COLO829 (cell line): ENCODE measurements around the gene THTPA.

Experiments used
- DNase-seq: peaks from one replicate; pipeline ENCODE4 v3.0.0; 2012; ENCODE audit warnings: low spot score

Gene THTPA

DNA sequence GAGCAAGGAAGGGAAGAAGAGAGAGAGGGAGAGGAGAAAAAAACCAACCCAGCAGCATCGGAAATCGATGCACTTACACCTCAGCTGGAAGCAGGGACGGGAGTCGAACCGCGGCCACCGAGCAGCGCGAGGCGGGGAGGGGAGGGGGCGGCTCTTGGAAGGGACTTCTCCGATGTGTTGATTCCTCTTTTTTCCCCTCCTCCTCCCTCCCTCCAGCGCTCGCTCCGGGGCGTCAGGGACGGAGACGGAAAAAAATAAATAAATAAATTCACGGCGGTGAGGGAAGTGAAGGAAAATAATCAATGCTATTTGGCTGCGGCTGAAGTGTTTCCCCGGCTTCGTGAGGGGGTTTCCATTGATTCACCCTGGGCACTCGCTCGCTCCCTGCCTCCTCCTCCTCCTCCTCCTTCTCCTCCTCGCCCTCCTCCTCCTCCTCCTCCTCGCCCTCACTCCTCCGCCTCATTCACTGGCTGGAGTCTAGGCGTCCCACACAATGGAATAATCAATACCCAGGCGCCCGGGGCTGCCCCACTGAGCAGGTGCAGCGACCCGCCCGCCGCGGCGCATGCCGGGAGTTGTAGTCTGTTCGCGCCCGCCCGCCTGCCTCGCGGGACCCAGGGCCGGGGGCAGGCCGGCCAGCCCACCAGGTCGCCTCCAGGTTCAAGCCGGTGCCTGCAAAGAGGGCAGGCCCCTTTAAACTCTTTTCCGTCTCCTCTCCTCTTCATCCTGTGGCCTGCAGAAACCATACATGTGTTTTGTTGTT lies 4.6 kb upstream of the THTPA start, which contains the start of gene ZFHX2:
ZFHX2 (minus strand) TSS at position 500 of the 763 bp plus-strand sequence. CDS start 16,440 bp downstream, outside the sequence.
- DNase-seq, result peak; percentile 41

DNA sequence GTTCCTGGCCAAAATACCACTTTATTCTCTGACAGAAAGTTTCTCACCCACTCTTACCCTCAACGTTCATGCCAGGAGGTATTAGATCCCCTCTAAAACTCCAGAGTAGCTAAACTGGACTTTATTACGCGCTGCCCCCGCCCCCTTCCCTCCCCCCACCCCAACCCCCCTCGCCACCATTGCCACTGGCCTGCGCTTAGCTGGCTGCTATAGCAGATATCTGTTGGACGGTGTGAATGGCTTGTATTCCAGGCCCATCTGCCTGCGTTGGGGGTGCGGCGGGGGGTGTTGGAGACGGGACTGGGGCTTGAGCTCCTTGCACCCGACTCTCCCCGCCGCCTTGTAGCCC lies 564 bp upstream of the THTPA start:
- no peak for DNase-seq

DNA sequence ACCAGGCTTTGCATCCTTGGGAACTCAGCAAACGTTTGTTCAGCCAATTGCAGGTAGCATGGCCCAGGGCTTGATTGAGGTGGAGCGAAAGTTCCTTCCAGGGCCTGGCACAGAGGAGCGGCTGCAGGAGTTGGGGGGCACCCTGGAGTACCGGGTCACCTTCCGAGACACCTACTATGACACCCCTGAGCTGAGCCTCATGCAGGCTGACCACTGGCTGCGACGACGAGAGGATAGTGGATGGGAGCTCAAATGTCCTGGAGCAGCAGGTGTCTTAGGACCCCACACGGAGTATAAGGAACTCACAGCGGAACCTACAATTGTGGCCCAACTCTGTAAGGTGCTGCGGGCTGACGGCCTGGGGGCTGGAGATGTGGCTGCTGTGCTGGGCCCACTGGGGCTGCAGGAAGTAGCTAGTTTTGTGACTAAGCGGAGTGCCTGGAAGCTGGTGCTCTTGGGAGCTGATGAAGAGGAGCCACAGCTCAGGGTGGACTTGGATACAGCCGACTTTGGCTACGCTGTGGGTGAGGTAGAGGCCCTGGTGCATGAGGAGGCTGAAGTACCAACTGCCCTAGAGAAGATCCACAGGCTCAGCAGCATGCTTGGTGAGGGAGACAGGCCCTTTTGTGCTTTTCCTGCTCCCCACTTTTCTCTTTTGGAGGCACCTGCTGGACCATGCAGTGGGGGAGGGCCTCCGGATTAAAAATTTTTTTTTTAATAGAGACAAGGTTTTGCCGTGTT lies 799 bp downstream of the THTPA start:
- no peak for DNase-seq

DNA sequence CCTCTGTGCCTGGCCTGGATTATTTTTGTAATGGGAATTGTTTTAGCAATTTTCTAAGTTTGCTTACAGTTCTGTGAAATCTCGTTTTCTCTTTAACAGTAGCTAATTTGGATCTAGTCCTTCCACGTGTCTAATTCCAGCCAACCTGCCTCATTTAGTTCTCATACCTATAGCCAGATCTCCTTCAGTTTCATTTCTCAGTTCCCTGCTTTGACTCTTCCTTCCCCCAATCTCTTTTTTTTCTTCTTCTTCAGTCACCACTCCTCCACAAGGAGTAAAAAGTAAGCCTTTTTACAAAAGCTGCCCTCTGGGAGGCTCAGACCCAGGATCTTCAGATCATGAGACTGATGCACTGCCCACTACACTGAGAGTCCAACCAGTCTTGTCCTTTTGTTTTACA lies 1.4 kb downstream of the THTPA start:
- DNase-seq, result no peak

DNA sequence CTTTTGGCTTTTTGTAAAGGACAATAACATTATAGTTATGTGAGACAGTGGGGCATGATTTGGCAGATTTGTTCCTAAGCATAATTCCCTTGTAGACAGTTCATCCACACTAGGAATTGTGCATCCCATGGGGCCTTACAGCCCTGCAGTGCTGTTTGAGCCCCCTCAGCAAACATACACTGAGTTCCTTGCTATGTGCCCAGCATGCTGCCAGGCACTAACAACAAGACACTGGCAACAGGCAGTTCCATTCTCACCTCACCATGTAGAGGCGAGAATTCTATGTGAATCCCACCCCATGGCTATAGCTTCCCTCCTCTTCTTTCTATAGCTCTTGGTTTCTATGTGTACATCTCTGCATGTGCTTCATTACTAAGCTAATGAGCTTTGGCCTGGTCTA lies 1.9 kb downstream of the THTPA start:
- no peak for DNase-seq

DNA sequence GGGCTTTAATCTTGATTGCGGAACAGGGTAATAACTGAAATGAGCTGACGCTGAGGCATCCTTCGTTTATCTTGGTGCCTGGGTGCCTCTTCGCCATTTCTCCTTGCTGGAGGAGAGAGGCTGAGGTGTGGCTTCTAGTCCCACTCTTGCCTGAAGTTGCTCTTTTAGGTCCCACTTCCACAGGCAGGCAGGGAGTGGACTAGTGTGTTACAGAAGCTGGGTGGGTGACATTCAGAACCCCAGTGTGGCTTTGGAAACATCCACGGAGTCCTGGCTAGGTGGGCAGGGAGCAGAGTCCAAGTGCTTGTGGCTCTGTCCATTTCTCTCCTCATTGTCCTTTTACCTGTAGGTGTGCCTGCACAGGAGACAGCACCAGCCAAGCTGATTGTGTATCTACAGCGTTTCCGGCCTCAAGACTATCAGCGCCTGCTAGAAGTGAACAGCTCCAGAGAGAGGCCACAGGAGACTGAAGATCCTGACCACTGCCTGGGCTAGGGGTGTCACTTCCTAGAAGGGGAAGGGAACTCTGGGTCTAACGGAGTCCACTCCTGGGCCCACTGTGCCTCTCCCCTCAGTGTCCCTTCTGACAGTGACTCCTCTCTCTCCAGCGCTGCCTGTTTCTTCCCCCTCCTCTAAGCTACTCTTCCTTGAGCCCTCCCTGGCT lies 2.4 kb downstream of the THTPA start:
- no peak for DNase-seq

DNA sequence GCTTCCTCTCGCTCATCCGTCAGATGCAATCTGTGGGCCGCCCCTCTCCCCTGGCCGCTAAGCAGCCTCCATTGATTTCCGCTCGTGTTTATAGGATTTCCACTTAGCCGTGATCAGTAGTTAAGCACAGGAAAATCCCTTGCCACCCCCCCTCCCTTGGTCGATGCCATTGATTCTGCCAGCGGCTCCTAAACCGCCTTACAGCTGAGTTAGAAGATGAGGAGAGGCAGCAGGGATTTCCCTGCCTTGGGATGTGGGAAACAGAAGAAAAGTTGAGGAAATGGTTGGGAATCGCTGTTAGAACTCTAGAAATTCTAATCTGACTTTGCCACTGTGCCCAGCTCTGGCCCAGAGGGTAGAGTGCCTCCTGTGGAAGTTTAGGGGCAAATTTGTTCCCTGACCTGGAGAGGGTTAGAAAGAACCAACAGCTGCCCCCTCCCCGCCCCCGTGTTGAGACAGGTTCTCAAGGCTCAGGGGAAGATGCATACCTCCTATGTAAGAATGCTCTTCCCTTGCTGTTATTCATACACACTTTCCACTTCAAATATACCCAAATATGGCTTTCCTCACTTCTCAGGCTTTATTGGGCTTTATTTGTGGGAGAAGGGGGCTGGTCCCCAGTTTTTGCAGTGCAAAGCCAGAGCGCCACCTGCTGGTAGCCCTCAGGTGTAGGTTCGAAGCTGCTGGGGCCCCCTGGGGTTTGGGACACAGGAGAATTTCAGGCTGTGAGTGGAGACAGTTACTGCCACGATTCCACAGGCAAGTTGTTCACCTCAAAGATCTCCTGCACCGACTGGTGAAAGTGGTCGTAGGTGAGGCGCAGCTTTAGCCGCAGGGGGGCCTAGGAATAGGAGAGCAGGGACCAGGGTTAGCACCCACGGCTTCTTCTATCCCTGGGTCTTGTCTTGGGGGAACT lies 3.2 kb downstream of the THTPA start:
- DNase-seq, result no peak

DNA sequence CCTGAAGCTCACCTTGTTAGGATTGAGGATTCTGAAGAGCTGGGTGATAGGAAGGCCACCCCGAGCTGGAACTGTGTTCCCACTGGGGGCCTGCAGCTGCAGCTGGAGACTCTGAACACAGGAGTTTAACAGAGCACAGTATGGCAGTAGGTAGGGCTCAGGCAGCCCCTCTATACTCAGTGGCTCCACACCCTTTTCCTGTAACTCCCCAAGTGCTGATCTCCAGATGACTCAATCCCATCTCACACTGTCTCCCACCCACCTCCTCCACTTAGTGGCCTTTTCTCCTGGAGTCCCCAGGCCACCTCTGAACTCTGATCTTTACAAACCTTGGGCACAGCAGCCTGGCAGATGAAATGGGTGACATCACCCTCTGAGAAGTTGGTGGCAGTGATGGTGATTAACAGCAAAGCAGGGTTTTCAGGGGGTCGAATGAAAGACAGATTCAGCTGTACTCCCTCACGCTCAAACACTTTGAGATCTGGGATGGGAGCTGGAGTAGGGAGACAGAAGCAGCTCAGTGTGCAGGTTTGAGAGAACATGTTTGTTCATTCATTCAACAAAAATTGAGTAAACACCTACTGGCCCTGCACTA lies 4.0 kb downstream of the THTPA start:
- no peak for DNase-seq

DNA sequence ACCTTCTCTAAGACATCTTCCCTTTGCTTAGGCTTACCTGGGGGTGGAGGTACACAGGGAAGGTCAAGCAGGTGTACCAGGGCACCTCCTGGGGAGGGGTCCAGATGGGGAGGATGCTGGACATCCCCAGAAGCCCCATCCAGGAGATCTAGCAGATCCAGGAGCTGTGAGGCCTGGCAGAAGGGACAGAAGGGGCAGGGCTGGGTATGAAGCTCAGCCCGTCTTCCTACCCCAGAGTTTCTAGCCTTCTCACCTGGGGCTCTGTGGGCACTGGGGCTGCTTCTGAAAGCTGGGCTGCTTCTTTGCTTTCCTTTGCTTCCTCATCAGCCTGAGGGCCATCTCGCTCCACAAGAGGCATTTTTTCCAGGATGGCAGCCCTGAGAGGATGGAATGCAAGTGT lies 5.2 kb downstream of the THTPA start:
- no peak for DNase-seq

DNA sequence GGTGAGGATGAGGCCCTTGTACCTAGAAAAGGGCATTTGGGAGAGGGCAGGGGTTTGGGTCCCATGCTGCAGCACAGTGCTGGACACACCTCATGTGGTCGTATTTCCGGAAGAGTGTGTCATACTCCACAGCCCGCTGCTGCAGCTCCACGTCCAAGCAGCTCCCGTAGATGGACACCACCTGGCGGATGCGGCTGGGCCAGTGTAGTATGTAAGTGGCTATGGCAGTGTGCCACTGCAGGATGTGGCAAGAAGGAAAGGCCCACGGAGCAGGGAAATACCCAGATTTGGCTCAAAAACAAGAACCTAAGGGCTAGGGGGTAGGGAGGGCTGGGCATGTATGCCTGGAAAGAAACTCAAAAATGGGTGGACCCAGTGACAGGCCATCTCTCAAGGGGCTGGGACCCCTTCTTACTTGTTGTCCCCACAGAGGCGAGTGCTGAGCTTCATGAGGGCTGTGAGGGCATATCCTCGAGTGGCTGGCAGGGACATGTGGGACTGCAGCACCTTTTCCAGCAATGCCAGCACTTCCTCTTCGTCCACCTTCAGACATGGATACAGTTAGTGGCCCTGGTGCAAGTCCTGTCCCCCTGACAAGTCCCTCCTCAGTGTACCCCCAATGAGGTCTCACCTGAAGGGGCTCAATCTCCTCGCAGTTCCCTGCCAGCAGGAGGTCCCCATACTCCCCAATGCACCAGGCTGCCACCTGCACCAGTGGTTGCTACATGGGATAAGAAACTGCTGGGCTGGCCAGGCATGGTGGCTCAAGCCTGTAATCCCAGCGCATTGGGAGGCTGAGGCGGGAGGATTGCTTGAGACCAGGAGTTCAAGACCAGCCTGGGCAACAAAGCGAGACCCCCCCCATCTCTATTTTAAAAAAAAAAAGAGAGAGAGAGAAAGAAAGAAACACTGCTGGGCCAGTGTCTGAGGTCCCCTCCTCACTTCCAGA lies 6.1 kb downstream of the THTPA start:
- DNase-seq, result no peak

DNA sequence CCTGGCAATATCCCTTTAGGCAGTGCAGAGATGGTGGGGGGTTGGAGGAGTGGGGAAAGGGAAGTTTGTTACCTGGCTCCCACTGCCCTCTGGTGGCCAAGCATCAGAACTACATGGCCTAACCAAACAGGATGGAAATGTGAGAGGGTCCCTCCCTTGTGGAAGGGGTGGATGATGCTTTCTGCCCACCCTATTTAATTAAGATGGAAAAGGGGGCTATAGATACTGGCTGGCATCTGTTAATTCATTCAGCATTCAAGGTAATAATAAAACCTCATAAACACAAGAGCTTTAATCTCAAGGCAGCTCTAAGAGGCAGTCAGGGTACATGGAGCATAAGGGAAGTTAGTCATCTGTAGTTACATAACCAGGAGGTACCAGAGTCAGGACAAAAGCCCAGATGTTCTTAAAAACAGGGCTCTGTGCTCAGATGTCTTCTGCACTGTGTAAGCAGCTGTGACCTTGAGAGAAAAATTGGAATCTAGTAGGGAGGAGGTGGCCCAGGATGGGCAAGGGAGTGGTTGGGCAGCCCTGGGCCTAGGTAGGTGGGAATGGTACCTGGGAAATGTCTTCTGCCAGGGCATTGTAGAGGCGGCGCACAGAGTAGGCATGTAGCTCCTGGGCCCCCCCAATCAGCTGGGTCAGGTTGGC lies 6.9 kb downstream of the THTPA start:
- peak; percentile 65 for DNase-seq

DNA sequence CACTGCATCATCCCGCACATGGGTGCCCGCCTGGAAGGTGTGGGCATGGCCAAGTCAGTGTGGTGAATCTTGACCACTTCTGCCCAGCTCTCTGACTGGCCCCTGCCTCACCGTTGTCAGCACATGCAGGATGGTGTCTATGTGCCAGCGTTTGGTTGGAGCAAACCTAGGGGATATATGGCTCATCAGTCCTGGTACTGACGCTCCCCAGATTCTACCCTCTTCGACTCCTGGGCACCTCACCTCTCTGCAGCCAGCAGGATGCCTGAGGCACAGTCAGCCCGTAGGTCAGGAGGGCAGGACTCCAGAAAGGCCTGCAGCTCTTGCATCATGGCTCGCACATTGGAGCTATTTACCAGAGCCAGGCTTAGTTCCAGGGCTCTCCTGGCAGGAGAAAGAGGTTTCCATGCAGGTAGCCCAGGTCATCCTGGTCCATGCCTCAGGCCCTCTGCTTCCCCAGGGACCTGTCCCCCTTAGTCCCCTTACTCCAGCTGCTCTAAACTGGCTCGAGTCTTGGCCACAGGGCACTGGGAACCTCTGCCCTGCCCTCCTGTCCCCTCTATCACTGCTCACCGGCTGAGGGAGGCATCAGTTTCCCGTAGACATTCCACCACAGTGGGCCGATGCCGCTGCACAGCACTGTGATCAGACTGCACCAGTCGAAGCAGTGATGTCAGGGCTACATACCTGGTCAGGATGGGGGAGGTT lies 7.6 kb downstream of the THTPA start:
- no peak for DNase-seq

DNA sequence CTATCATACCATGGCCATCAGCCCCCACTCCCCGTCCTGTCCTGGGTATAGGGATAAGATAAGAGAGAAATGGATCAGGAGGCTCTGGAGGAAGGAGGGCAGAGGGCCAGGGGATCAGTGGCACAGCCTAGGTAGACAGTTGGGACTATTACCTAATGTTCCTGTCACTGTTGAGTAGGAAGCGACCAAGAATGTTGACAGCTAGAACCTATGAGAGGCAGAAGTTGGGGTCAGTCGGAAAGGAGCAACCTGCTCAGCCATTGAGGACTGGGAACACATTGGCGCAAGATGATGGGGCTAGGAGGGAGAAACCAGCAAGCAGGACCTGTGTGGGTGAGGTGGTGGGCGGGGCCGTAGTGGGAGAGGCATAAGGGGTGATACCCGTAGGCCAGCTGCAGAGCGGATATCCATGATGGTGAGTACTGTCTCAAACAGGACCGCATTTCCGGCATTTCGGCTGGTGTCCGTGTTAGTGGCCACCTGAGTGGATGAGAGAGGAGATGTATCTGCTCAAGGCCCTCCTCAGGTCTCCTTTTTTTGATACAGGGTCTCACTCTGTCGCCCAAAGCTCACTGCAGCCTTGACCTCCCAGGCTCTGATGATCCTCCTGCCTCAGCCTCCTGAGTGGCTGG lies 8.2 kb downstream of the THTPA start:
- DNase-seq, result no peak

DNA sequence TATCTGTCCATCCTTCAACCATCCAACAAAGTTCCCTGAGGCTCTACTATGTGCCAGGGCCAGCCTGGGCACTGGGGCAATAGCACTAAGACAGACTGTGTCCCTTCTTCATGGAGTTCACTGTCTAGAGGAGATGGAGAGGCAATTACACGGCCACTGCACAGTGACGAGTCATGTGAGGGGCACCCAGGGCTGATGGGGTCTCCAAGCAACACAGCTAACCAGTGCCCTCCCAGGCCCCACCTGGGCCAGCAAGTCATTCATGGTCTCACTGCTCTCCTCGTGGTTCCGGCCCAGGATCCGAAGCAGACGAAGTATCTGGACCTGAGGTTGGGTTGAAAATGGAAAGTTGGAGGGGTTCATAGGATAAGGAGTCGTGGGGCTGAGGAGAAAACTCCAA lies 8.8 kb downstream of the THTPA start:
- DNase-seq, result no peak

DNA sequence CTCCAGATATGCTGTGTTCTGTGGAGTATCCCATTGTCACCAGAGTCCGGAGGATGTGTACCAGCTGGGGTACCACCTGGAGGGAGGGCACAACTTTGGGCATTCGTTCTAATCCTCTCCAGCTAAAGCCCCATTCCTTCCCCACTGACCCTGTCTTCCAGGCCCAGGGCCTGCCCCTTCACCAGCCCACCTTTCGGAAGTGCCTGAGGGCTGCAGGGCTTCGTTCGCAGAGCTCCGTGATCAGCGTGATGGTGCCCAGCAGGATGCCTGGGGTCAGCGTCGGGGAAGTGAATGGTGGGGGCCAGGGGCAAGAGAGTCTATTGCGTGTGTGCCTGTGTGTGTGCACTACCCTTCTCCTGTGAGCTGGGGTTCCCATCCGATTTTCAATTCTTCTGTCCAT lies 9.6 kb downstream of the THTPA start:
- no peak for DNase-seq

DNA sequence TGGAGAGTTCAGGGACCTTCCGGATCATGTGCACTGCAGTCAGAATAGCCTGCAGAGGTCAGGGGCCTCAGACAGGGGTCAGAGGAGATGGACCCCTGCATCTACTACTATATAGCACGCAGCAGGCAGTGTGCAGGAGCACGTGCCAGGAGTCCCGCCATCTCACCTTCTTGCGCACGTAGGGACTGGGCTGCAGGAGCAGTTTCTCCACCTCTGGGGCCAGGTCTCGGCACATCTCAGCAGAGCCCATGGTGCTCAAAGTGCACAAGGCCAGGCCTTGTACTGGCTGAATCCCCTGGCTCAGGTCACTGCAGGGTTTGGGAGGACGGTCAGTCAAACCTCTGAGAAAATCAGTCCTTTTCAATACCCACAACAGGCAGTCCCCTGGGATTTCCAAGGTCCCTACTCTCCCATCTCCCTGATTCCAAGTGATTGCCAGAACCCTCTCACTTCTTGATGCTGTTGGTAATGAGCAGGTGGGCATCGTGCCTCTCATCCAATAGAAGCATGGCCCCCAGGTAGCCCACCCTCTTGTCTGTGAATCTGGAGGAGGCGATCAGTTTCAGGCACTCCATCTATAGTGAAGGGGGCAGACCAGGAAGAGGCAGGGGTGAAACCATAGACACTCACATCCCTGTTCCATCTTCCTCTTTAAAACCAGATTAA lies 10.2 kb downstream of the THTPA start:
- DNase-seq, result no peak

DNA sequence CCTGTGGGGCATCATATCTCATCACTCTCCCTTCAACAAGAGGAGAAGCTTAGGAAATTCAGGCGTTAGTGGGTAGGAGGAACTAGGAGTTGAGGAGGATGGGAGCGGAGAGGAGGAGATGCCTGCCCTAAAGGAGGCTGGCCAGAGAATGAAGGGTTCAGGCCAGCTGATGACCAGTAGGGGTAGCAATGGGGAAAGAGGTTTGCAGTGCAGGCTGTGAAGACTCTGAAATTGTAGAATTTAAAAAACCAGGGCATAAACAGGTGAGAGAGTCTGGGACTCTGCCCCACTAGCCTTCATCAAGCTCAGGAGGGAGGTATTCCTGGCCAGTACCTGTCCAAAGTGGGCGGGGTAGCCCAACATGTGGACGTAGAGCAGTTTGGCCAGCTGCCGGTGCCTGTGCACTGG lies 10.7 kb downstream of the THTPA start:
- no peak for DNase-seq
